Thoracic aorta (tissue), 2 donors: ENCODE measurements around the gene SMOC2. TPM values are rescaled to one million over a fixed set of nuclear protein-coding genes. Genes with fewer than 3 reads are reported as not detected.
"Not testable (repeated sequence)": the region's sequence is repeated elsewhere in the genome, so short reads cannot be mapped to it uniquely, and the experiment has no call there.

Experiments used
- ATAC-seq: fragments of 150-250 bp; one replicate; pipeline ENCODE4 v1.8.0; 2017; ENCODE audit warnings: low read depth; ENCODE audit not compliant: insufficient number of reproducible peaks, low FRiP score
- DNase-seq: peaks from one replicate; pipeline ENCODE4 v3.0.0-alpha.2; 2020; ENCODE audit warnings: low spot score
- H3K27ac ChIP-seq, 2 donors: fragments of 200-600 bp; sonication (generic); 1 replicate in 1 of 2; 2 replicates in 1 of 2; pipeline ENCODE4 v1.5.1; 2016; ENCODE audit warnings: mild to moderate bottlenecking in 2 of 2, moderate library complexity in 2 of 2
- H3K27me3 ChIP-seq: fragments of 200-600 bp; sonication (generic); replicated peaks from 2 replicates; pipeline ENCODE4 v1.6.0; 2016; ENCODE audit warnings: mild to moderate bottlenecking; ENCODE audit not compliant: insufficient read depth
- H3K36me3 ChIP-seq: fragments of 200-600 bp; sonication (generic); one replicate; pipeline ENCODE4 v1.5.1; 2016
- H3K4me1 ChIP-seq, 2 donors: fragments of 200-600 bp; sonication (generic); 1 replicate in 1 of 2; 2 replicates in 1 of 2; pipeline versions ENCODE4 v1.5.1 to v1.6.0; 2016; ENCODE audit warnings: low read depth in 2 of 2, mild to moderate bottlenecking in 1 of 2; ENCODE audit not compliant: control insufficient read depth in 1 of 2
- H3K4me3 ChIP-seq: fragments of 200-600 bp; sonication (generic); 2 replicates; pipeline ENCODE4 v1.5.1; 2016; ENCODE audit warnings: mild to moderate bottlenecking
- H3K9me3 ChIP-seq: fragments of 200-600 bp; sonication (generic); 2 replicates; pipeline ENCODE4 v1.5.1; 2016
- total RNA-seq, 2 donors: library from RNA; depleted of rRNA; stranded (reverse); fragments of >200 nt; gene quantifications; one replicate each; pipeline versions ENCODE4 v1.1.0 to v1.2.3, GENCODE V29; 2016
- TF ChIP-seq, protein P1 (sequence below): fragments of 200-600 bp; sonication (generic); IDR thresholded peaks from one replicate; pipeline ENCODE4 v1.5.1; 2019; ENCODE audit warnings: antibody characterized with exemption

The SMOC2 gene
- total RNA-seq, 2 donors from 2014 or later, result 334 to 424 TPM

DNA sequence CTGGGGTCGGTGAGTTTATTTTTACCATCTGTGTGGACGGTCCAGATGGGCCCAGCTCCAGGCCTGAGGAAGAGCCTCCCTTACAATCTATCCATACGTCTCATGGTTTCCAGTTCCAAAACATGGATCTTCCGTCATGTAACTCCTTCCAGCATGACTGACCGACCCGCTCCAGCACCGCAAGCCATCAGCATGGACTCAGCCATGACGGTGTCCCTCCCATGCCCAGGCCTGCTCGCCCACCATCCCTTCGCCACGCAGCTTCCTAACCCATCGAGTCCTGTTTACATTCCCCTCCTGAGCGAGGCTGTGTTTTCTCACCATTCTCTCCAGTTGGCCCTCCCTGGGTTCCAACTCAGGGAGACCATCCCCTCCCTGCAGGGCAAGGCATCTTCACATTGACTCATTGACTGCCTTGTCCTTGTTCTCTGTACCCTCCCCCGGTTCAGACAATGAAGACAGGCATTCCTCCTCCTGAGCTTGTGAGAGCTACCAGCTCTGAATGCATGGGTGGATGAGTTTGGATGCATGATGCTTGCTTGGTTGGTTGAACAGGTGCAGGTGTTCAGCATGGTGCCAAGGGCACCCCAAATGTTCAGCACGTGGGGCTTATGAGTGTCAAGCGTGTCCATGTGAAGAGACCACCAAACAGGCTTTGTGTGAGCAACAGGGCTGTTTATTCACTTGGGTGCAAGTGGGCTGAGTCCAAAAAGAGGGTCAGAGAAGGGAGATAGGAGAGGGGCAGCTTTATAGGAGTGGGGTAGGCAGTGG lies 235.8 kb downstream of the SMOC2 start:
- Histone ChIP-seq H3K27ac (no peak overlapping the region), H3K36me3 (no peaks in the 10 kb centered on the region), H3K9me3 (no peaks in the 10 kb centered on the region), H3K27me3 (no peaks in the 10 kb centered on the region), H3K4me1 (no peaks in the 10 kb centered on the region), H3K4me3 (no peak overlapping the region)
- TF ChIP-seq, protein P1, sequence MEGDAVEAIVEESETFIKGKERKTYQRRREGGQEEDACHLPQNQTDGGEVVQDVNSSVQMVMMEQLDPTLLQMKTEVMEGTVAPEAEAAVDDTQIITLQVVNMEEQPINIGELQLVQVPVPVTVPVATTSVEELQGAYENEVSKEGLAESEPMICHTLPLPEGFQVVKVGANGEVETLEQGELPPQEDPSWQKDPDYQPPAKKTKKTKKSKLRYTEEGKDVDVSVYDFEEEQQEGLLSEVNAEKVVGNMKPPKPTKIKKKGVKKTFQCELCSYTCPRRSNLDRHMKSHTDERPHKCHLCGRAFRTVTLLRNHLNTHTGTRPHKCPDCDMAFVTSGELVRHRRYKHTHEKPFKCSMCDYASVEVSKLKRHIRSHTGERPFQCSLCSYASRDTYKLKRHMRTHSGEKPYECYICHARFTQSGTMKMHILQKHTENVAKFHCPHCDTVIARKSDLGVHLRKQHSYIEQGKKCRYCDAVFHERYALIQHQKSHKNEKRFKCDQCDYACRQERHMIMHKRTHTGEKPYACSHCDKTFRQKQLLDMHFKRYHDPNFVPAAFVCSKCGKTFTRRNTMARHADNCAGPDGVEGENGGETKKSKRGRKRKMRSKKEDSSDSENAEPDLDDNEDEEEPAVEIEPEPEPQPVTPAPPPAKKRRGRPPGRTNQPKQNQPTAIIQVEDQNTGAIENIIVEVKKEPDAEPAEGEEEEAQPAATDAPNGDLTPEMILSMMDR, result no peak
- ATAC-seq (no peak), DNase-seq (no peak)

DNA sequence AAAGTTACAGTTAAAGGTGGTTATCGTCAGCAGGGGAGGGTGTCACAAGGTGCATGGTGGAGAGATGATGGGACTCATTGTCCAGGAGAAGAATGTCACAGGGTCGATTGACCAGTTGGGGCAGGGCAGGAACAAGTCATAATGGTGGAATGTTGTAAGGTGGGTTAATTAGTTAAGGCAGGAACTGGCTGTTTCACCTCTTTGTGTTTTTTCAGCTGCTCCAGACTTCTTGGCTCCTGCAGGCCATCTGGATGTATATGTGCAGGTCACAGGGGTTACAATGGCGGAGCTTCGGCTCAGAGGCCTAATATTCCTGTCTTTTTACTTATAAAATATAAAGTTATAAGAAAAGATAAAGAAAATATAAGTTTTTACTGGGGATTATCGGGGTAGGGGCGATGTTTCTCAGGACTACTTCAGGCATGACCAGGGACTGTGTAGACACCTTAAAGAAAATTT lies 236.4 kb downstream of the SMOC2 start:
- ATAC-seq, H3K36me3 ChIP-seq, H3K27ac ChIP-seq, H3K9me3 ChIP-seq, H3K4me1 ChIP-seq, H3K27me3 ChIP-seq, DNase-seq, H3K4me3 ChIP-seq: not testable (repeated sequence)

DNA sequence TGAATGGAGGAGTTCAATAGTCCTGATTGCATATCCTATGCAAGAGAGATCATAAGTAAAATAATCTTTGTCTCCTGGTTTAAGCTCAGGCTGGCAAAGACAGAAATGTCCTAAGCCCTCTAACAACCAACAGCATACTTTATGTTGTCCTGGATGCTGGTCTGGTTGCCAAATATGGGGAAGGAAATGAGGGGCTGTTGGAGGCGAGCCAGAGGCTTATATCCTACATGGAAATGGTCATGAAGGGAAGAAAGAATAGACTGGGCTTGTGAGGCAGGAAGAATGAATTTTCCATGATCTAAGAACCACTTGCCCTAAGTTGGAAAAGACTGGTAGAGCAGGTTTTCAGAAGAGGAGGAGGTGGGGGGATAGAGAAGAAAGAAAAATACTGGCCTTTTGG lies 237.1 kb downstream of the SMOC2 start:
- no peak for ATAC-seq
- no peaks in the 10 kb centered on the region for H3K27me3 ChIP-seq
- H3K27ac ChIP-seq, result no peak overlapping the region
- H3K4me1 ChIP-seq, result no peaks in the 10 kb centered on the region
- H3K9me3 ChIP-seq, result no peaks in the 10 kb centered on the region
- TF ChIP-seq, protein P1, result no peak
- DNase-seq, result no peak
- H3K36me3 ChIP-seq, result no peaks in the 10 kb centered on the region
- no peak overlapping the region for H3K4me3 ChIP-seq

DNA sequence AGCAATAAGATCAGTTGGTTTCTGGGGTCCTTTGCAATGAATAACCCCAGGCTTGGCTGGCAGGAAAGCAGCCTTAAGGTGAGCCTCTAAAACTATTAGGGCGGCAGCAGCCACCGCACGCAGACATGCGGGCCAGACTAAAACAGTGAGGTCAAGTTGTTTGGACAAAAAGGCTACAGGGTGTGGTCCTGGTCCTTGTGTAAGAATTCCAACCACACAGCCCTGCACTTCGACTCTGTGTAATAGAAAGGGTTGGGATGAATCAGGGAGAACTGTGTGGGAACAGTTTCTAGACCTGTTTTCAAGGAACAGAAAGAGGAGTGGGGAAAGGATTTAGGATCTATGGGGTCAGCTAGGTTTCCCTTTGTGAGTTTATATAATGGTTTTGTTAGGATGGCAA lies 237.6 kb downstream of the SMOC2 start:
- H3K9me3 ChIP-seq, result no peaks in the 10 kb centered on the region
- no peaks in the 10 kb centered on the region for H3K36me3 ChIP-seq
- no peak for ATAC-seq
- H3K4me1 ChIP-seq, result no peaks in the 10 kb centered on the region
- TF ChIP-seq, protein P1, result no peak
- no peaks in the 10 kb centered on the region for H3K27me3 ChIP-seq
- H3K4me3 ChIP-seq, result no peak overlapping the region
- no peak overlapping the region for H3K27ac ChIP-seq
- DNase-seq, result no peak

DNA sequence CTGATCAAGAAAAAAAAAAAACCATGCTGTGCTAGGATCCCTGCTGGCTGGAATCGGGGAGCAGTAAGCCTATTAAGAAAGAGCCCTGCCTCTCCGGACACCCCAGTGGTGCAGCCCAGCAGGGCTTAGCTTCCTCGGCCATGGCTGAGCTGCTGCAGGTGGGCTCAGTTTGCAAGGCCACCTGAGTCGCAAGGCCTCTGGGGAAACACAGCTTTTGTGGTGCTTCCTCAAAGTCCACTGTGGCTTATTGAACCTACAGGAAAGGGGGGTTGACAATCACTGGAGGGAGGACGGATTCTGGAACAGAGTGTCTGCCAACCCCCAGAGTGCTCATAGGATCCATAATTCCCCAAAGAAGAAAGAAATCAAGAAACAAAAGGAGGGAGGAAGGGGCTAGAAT lies 240.8 kb downstream of the SMOC2 start:
- H3K9me3 ChIP-seq, result no peaks in the 10 kb centered on the region
- H3K36me3 ChIP-seq, result no peaks in the 10 kb centered on the region
- no peaks in the 10 kb centered on the region for H3K4me1 ChIP-seq
- no peak overlapping the region for H3K4me3 ChIP-seq
- no peak overlapping the region for H3K27ac ChIP-seq
- no peak for DNase-seq
- TF ChIP-seq, protein P1, result no peak
- no peaks in the 10 kb centered on the region for H3K27me3 ChIP-seq
- no peak for ATAC-seq

DNA sequence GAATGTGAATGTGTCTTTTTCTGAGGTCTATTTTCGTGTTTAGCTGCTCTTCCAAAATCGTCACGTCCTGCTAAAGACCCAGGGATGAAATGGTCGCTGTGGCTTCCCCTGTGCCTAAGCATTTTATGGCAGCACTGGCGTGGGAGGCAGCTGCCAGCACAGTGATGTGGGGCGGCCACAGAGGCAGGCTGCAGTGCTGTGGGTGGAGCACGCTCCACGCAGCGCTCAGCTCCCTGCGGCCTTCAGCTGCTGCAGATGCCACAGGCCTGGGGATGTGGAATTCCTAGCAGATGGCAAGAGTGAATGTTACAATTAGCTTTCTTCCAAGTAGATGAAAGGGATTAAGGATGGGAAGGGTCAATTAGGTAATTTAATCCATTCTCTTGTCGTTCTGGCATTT lies 242.6 kb downstream of the SMOC2 start:
- no peak for ATAC-seq
- no peaks in the 10 kb centered on the region for H3K27me3 ChIP-seq
- no peaks in the 10 kb centered on the region for H3K36me3 ChIP-seq
- H3K4me1 ChIP-seq, result no peaks in the 10 kb centered on the region
- no peak overlapping the region for H3K27ac ChIP-seq
- no peak for DNase-seq
- H3K4me3 ChIP-seq, result no peak overlapping the region
- TF ChIP-seq, protein P1, result no peak
- H3K9me3 ChIP-seq, result no peaks in the 10 kb centered on the region
